ENCODE data around the gene SYP.
"Not testable (repeated sequence)": the region's sequence is repeated elsewhere in the genome, so short reads cannot be mapped to it uniquely, and the experiment has no call there.

The SYP gene

DNA sequence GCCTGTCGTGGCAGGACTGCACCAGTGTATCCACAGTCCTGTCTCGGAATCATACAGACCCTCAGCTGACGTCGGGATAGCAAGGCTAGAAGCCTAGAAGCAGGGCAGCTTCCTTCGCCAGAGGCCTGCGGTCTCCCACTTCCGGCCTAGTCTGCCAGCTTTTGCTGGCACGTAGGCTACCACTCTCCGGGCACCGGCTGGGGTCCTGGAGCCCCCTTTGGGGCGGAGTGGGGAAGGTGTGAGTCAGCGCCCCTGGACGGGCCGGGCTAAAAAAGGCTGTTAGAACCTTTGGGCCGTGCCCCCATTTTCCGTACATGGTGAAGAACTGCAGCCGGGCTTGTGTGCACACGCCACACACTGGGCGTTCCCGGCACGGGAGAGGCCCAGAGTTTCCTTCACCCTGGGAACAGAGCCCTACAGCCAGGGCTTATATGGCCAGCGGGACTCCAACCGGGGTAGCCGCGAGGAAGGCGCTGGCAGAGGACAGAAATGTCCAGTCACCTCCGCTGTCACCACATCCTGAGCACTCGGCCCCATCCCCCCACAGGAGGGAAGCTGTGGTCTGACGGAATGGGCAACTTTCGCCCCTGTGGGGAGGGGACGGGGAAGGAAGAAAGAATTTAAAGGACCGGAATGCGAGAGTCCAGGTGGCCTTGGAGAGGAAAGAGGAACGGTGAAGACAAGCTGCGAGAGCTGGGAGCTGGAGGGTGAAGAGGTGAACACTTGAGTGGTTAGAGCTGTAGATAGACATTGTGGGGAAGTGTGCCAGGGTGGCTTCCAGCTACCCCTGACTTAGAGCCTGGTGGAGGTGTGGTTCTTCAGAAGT, 32.9 kb downstream of the SYP start:
- no peak for DNase-seq (ENCODE audit: low read depth)

DNA sequence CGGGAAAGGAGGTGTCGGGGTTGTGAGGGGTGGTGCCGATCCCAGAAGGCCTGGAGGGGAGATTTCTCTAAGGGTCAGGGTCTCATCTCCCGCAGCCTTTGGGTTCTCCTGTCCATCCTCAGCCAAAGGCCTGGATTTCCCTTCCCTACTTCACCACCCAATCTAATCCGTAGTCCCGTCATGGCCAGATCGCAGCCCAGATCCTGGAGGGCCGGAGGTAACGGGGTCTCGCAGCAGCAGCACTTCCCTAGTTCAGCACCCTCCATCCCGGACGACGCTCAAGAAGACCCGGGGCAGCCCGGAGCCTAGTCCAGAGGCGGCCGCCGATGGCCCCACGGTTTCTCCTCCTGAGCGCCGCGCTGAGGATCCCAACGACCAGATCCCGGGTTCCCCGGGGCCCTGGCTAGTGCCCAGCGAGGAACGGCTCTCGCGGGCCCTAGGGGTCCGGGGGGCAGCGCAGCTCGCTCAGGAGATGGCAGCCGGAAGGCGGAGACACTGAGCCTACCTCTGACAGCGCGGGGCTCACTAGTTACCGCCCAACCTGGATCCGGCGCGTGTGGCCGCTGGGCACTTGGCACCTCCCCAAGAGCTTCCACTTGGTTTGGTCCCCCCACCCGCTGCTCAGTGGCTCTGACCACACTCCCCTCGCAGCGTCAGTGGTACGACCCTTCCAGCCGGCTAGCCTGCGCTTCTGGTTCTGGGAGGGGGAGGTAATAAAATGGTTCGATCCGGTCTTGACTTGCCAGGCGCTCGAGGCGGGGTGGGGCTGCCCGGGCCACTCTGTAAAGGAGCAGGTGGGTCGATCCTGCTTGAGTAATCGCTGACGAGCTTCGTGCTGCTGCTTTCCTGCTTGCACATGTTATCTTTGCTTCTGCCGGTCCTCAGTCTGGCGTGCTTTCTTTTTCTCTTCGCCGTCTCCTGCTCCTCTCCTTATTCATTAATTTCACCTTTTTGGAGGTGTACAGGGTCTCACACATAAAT, 33.8 kb downstream of the SYP start:
- DNase-seq (ENCODE audit: low read depth) = no peak

GRCh38 chrX:49164589-49165360, 35.2 kb downstream of the SYP start:
- DNase-seq (ENCODE audit: low read depth) = no peak

DNA sequence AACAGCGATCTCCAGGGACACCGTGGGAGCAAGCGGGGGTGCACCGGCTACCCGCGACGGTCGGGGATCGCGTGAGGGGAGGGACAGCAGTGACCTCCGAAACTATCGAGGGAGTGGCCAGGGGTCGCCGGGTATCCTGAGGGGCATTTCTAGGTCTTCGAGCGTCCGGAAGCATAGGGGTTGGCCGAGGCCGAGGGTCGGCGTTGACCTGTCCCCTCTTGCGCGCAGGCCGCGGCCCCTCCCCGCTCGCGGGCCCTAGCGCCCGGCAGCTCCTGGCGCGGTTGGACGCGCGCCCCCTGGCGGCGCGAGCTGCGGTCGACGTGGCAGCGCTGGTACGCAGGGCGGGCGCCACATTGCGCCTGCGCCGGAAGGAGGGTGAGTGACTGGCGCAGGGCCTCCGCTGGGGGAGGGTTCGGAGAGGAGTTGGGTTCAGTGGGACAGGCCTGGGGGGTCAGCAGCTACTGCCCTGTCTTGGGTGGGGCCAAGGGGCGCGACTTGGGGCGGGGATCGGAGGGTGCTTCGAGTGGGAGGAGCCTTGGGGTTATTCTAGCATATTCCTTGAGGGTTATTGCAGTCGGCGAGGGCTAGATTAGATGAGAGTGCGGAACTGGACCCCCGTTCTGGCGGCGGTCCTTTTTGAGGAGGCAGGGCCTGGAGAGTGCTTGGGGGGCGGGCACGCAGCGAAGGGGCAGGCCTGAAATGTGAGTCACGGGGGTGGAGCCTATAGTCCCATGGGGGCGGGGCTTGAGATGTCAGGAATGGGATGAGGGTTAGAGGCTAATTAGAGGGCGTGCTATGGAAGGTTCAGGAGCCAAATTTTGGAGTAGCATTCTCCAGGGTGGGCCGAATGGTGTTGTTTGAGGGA, 36.2 kb downstream of the SYP start:
- DNase-seq (ENCODE audit: low read depth) = no peak

DNA sequence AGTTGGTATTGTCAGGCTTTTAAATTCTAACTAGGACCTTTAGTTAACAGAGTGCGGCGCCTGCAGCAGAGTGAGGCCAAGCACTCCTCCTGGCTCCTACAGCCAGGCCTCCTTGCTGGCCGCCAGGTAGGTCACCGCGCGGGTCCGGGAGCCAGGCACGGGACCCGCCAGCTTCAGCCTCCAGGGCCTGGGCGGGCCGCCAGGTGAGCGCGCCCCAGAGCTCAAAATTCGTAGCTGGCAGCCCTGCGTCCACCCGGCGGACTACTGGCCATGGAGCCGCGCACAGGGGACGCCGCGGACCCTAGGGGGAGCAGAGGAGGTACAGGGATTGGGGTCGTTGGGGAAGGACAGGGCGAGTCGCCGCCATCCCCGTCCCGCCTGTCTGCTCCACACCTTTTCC, 37.4 kb downstream of the SYP start, which contains the start of gene MAGIX:
TSS of gene MAGIX (plus strand) at position 139 of the 400 bp plus-strand sequence. CDS start at position 271, 132 bp downstream.
- no peak for DNase-seq (ENCODE audit: low read depth)

- DNase-seq (ENCODE audit: low read depth) = no peak
Observed at GRCh38 chrX:49161632-49162031, 38.4 kb downstream of the SYP start.

GRCh38 chrX:49160908-49161307, 39.1 kb downstream of the SYP start:
- no peak for DNase-seq (ENCODE audit: low read depth)

DNA sequence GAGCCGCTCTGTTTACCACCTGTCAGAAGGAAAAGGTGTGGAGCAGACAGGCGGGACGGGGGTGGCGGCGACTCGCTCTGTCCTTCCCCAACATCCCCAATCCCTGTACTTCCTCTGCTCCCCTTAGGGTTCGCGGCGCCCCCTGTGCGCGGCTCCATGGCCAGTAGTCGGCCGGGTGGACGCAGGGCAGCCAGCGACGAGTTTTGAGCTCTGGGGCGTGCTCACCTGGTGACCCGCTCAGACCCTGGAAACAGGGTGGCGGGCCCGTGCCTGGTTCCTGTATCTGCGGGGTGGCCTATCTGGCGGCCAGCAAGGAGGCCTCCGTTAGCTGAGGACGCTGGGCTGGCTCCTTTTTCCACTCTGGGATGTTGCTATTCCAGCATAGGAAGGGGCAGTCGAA, 42.8 kb downstream of the SYP start:
- DNase-seq (ENCODE audit: low read depth) = no peak

DNA sequence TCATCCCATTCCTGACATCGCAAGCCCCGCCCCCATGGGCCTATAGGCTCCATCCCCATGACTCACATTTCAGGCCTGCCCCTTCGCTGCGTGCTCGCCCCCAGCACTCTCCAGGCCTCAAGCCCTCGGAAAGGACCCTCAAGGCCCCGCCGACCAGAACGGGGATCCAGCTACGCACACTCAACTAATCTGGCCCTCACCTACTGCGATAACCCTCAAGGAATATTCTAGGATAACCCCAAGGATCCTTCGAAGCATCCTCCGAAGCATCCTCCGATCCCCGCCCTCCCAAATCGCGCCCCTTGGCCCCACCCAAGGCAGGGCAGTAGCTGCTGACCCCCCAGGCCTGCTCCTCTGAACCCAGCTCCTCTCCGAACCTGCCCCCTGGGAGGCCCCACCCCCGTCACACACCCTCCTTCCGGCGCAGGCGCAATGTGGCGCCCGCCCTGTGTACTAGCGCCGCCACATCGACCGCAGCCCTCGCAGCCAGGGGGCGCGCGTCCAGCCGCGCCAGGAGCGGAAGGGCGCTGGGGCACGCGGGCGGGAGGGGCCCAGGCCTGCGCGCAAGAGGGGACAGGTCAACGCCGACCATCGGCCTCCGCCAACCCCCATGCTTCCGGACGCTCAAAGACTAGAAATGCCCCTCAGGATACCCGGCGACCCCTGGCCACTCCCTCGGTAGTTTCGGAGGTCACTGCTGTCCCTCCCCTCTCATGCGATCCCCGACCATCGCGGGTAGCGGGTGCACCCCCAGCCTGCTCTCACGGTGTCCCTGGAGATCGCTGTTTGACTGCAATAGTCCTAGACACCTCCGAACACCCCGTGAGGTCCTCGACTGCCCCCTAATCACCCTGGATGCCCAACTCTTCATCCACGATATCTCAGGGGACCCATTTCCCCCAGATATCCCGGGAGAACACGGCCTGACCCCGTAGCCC, 43.8 kb downstream of the SYP start:
- DNase-seq (ENCODE audit: low read depth) = no peak

DNA sequence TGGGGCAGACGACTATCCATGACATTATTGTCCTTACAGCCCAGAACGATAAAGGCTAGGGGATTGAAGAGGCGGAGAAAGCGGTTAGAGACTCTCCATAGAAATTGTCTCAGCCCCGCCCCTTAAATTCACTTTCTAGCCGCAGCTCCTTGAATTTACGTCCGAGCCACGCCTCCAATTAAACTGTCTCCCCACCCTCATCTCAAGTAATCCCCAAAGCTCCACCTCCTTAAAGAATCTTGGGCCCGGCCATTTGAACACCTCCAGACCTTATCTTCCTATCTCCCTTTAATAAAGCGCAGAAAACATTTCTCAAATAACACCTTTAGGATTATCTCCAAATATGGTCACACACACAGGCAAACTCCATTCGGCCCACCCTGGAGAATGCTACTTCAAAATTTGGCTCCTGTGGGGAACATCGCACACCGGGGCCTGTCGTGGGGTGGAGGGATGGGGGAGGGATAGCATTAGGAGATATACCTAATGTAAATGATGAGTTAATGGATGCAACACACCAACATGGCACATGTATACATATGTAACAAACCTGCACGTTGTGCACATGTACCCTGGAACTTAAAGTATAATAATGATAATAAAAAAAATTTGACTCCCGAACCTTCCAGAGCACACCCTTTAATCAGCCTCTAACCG, 44.6 kb downstream of the SYP start:
- no peak for DNase-seq (ENCODE audit: low read depth)

GRCh38 chrX:49153467-49153866, 46.5 kb downstream of the SYP start:
- DNase-seq (ENCODE audit: low read depth) = no peak

DNA sequence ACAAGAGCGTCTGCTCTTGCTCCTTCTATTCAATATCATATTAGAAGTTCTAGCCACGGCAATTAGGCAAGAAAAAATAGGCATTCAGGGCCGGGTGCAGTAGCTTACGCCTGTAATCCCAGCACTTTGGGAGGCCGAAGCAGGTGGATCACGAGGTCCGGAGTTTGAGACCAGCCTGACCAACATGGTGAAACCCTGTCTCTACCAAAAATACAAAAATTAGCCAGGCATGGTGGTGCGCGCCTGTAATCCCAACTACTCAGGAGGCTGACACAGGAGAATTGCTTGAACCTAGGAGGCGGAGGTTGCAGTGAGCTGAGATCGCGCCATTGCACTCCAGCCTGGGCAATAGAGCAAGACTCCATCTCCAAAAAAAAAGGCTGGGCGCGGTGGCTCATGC, 50.7 kb downstream of the SYP start:
- not testable (repeated sequence) for DNase-seq (ENCODE audit: low read depth)

DNA sequence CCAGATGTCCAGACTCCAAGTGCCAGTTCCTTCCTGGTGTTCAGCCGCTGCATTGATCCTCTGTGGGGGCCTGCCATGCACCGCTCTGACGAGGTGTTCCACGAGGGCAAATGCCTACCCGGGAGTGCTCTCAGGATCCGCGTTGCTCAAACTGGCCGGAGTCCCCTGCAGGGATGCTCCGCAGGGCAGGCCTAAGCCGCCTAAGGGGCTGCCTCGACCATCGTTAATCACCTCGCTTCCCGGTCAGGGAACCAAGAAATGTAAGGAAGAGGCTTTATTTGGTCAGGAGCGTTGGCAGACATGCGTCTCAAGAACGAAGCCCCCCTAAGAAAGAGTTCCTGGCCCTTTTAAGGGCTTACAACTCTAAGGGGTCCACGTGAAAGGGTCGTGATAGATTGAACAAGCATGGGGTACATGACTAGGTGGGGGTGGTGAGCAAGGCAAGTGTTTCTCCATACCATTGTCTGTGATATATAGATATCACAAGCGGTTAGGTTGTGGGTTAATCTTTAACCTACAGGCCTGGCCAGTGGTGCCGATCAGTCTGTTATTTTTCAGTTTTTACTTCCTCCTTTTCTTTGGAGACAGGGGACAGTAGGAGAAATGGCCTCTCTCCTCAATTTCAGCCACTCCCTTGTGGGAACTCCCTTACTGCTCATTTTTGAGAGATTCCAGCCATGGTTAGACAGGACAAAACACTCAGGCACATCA, 51.4 kb downstream of the SYP start:
- DNase-seq (ENCODE audit: low read depth) = not testable (repeated sequence)

DNA sequence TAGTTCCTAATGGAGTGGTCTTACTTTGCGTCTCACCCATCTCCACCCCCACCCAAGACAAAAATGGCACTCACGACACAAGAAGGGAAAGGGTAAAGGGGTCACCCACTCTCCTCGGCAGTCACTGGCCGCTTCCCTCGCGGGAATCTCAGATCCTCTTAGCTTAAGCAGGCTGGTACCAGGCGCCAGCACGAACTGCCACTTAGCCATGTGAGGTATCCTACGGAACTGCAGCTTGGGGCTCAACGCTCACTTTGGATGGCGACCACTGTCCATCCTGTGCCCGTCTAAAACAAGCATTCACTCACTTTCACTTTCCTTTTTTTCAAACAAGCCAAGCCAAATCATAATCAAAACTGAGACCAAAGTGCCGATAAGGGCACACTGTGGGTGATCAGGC, 52.1 kb downstream of the SYP start:
- no peak for DNase-seq (ENCODE audit: low read depth)

GRCh38 chrX:49147282-49147681, 52.7 kb downstream of the SYP start:
- no peak for DNase-seq (ENCODE audit: low read depth)

- not testable (repeated sequence) for DNase-seq (ENCODE audit: low read depth)
Observed at GRCh38 chrX:49143154-49143553, 56.8 kb downstream of the SYP start.

- DNase-seq (ENCODE audit: low read depth) = not testable (repeated sequence)
Observed at GRCh38 chrX:49142264-49142663, 57.7 kb downstream of the SYP start.

GRCh38 chrX:49139713-49140112, 60.3 kb downstream of the SYP start:
- DNase-seq (ENCODE audit: low read depth) = no peak
